NCI-H345 treated with DMSO at 0.1 percent for 48 hours (cell line): Measurements from ENCODE around the gene TMEM186.
"Not testable (repeated sequence)": the region's sequence is repeated elsewhere in the genome, so short reads cannot be mapped to it uniquely, and the experiment has no call there.

Source experiments
- DNase-seq: peaks from one replicate; lab custom pipeline; 2025; ENCODE audit not compliant: unreplicated experiment; lab: John Stamatoyannopoulos, UW

Gene TMEM186

DNA sequence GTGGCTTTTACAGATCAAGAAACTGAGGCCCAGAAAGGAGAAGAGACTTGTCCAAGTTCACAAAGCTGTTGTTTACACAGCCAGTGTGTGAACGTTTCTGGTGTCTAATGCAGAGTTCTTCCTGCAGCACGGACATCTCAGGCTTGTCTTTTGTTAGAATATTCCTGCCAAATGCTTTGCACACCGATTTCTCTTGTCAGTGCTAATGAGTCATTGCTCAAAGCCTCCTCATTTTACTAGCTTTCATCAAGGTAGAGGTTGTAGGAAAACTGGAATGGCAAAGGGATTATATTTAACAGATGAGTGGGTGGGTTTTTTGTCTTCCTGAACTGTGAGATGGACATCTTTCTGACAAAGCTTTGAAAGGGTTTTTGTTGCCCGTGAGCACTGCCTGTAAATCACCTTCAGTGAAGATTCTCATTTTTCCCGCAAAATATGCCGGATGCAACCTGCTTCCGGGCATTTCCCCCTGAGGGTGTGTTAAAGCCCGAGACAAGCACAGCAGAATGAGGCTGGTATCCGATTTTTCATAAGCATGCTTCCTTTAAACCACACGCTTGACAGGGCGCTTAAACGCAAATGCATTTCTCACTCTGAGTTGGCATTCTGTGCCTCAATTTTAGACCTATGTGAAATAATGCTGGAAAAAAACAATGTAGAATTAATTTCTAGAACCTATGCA is 14.9 kb upstream of the TMEM186 start:
- DNase-seq, result no peak

DNA sequence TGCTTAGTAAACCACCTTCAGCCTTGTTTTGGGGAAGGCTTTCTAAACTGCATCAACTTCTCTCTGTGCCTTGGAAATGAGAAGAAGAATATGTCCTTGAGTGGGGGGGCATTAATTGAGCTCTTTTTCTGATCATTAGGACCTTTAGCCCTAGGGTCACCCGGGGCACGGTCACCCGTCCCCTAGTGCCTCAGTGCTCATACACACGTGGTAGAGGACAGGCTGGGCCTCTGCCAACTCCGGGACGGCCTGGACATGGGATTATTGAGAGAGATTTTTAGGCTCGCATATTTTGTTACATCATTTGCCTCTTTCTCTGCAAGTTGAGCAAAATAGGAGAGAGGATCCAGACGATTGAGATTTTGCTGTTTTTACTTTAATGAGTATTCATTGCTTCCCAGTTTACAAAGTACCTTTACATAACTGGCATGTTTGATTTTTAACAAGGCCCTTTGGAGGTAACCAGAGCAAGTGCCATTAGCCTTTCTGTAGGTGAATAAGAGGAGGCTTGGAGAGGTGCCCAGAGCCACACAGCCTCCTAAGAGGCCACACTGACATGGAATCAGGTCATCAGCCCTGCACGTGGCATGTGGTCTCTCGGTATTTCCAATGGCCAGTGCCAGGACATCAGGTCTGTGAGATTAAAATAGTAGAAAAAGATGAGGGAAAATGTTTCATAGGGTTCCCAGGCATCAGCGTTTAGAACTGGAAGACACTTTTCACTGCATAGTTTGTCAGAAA is 11.3 kb upstream of the TMEM186 start:
- DNase-seq, result no peak

DNA sequence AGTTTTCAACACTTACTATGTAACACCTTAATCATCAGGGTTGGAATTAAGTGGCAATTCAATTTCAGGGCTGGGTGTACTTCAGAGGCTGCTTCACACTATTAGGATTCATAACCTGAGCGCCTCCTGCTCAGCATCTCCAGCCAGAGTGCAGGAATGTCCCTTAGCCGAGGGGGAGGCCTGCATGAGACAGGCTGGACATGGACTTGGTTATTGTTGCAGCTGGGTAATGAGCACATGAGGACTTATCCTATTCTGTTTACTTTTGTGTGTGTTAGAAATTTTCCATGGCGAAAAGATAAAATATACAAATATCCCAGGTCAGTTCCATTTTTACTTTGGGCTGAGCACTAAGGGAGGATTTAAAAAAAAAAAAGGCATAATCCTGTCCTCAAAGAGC is 10.6 kb upstream of the TMEM186 start:
- no peak for DNase-seq

DNA sequence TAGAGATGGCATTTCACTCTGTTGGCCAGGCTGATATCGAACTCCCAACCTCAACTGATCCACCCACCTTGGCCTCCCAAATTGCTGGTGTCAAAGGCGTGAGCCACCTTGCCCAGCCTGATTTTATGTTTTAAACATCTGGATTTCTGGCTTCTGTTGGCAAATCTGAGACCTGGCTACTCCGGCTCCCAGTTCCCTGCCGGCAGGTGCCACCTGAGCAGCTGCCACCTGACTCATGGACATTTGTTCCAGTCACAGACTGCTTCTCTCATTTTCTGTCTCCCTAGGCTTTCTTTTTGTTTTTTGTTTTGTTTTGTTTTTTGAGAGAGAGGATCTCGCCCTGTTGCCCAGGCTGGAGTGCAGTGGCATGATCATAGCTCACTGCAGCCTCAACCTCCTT is 9.8 kb upstream of the TMEM186 start:
- no peak for DNase-seq

DNA sequence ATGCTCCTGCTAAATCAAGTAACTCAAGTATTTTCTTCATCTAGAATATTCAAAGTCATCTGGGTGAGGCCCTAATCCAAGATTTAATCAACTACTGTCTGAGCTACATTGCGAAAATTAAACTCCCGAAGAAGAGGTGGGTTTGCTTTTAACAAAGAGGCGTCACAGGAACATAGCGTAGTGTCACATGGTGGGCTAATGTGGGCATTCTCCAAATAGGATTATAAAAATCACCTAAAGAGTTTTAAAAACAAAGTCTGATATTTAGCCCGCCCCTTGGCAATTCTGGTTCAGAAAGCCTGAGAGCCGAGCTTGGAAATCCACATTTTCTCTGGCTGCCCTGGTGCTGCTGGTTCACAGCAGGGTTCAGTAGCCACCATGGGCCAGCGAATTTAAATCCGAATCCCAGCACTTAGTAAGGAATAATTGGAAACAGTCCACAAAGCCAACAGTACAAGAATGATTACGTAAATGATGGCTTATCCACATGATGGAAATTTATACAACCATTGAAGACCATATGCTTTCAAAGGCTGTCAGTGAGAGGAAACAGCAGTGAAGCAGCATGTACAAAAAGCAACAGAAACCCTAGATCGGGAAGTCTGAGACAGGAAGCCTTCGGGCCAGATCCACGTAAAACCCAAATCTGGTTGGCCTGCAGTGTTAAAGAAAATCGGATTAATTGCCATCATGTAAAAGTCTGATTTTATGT is 9.0 kb upstream of the TMEM186 start:
- DNase-seq, result no peak

DNA sequence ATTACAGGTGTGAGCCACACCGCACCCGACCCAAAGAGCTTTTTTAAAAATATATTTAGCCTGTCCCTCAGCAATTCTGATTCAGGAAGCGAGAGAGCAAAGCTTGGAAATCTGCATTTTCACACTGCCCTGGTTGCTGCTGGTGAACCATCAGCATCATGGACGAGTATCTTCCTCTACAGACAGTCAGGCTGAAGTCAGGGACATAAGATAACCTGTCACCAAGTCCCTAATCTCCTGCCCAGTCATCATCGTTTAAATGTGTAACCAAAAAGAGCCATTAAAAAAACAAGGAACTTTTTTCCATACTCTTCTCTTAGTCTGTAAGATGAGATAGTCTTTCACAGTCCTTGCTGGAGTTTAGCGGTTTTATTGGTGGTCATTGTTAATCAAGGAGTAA is 6.9 kb upstream of the TMEM186 start:
- DNase-seq, result no peak

DNA sequence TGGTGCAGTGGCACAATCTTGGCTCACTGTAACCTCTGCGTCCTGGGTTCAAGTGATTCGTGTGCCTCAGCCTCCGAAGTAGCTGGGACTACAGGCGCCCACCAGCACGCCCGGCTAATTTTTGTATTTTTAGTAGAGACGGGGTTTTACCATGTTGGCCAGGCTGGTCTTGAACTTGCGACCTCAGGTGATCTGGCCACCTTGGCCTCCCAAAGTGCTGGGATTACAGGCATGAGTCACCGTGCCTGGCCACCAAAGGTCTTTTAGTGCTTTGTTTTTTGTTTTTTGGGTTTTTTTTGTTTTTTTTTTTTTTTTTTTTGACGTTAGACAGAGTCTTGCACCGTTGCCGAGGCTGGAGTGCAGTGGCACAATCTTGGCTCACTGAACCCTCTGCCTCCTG is 6.3 kb upstream of the TMEM186 start:
- not testable (repeated sequence) for DNase-seq

DNA sequence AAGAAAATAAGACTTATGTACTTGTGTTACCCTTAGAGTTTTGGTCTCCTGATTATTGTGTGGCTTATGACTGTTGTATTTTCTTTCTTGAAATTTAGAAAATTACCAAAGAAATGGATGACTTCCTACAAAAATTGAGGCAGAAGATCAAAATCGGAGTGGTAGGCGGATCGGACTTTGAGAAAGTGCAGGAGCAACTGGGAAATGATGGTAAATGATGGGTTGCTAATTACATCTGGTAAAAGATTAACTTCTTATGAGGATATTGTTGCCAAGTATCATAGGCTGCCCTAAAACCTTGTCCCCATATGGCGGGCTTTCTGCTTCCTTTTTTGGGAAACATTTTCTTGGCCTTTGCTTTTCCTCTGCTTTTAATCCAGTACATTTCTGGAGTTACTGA is 4.3 kb upstream of the TMEM186 start:
- DNase-seq, result no peak

DNA sequence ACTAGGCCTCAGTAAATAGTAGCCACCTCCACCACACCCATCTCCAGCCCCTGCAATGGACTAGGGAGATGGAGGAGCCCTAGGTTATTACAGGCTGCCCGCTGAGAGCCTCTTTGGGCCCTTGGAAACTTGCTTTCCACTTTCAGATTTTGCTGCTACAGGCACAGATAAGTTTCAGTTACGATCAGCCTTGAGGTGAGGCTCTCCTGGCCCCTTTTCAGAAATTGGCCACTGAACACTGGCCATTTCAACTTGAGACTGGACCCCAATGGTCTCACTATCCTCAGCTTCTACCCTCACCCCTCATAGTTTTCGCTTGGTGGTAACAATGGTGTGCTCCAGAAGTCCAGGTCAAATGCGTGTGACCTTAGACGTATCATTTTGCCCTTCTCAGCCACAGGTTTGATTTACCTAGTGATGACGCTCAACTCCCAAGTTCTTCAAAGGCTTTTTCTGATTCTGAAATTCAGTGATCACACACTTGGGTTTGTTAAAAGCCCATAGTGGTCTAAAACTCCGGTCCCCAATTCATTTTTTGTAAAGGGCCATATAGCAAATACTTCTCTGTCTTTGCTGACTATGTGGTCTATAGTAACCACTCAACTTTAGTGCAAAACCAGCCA is 1.2 kb upstream of the TMEM186 start:
- DNase-seq, result no peak

DNA sequence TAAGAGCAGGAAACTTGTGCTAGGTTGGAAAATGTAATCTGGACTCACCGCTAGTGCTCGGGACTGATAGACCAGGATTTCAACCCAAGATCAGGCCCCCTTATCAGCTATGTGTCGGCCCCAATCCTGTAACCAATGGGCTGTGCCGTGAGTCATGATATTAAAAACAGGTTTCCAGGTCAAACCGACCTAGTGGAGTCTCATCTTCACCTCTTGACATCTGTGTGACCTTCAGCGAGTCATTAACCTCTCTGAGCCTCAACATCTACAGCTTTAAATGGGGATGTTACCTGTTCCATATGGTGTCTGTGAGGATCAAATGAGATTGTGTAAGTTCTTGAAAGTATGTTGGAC is 712 bp upstream of the TMEM186 start:
- DNase-seq, result no peak

DNA sequence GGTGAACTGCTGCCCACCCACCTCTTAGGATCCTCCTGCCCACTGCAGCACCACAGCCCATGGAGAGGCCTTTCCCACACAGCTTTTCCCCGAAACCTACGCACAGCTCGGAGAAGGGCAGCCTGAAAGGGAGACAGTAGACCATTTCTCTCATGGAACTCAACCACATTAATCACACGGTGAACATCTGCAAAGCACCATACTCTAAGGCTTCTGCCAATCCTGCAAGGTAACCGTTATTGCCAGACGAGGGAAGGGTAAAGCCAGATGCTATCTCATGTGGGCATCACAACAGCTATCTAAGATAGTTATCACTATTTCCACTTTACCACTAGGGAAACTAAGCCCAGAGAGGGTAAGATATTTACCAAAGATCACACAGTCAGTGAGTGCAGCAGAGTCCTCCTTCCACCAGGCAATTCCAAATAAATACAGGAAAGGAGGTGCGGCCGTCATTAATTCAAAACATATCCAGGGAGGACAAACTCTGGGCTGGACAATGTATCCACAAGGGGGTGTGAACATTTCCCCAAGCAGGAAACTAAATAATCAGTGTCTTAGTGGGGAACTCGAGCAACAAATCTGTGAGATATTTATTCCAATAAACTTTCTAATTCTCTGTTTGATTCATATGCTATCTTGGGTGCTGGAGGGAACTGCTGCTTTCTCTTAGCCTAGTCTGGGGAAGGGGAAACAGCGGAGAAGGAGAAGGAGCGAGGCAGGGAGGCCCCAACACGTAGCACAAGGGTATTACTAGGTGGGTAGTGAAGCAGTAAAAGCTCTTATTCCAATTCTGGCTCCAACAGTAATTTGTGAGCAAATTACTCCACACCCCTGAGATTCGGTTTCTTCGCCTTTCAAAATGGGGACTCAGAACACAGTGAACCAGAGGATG is 723 bp downstream of the TMEM186 start:
- DNase-seq, result no peak

DNA sequence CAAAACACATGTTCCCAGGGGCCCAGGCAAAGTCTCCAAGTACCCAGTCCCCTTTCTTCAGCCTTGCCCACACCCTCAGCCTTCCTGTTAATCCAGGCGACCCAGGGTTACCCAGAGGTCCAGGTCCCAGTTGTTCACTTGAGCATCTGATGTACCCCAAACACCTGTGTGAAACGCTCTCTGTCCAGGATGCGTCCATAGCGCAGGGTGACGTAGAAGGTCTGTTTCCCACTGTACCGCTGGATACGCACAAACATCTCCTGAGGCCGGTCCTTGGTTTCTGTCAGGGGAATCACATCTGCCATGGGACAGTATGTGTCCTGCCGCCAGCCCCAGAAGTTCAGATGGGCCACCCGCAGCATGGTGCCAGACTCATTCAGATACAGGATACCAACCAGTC is 1.6 kb downstream of the TMEM186 start:
- no peak for DNase-seq

DNA sequence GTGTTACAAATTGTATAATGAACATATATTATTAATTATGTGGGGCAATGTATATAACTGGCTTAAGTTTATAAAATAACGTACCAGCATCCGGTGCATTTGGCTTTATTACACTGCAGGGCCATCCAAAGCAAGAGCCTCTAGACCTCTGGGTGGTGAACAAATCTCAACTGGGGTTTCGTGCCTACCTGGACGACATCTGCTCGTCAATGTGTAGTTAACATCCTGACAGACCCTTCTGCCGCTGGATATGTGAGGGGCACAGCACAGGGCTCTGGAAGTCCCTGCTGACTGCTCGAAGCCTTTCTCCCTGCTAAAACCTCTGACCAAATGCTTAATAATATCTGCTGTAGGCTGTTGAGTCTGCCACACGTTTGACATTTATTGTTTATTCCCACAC is 2.3 kb downstream of the TMEM186 start:
- no peak for DNase-seq

DNA sequence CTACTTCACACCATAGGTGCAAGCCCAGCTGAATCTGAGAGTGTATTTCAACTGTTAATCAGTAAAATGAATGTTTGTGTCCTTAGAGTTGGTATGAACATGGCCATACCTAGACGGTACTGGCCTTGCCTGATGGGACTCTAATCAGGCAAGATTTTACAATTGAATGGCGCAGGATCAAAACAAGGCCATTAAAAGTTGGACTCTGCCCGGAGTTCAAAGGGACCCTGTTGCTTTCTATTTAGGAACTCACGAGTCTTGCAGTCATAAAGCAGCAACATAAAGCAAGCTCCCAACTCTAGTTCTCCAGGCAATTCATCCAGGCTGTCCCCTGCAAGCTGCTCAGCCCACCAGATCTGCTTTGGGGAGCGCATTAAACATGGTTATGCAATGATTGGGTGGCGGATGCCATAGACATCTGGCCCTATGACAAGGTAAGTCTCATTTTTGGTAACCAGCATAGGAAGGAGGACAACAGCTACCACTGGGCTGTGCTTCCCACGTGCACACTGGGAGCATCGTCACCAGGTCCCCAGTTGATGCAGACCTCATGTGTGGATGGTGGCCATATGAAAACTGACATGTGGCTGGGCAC is 8.8 kb downstream of the TMEM186 start:
- DNase-seq, result no peak

DNA sequence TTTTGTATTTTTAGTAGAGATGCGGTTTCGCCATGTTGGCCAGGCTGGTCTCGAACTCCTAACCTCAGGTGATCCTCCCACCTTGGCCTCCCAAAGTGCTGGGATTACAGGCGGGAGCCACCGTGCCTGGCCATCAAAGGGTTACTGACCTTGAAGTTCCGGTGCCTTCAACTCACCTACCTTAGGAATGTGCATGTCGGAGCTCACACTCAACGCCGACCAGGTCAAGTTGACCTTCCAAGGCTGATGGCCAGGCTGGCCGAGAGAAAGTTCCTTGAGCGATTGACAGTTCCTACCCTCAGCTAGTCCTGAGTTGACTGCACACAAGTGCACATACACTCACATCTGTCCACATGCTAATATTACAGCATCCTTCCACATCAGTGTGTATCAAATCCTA is 11.1 kb downstream of the TMEM186 start:
- not testable (repeated sequence) for DNase-seq

DNA sequence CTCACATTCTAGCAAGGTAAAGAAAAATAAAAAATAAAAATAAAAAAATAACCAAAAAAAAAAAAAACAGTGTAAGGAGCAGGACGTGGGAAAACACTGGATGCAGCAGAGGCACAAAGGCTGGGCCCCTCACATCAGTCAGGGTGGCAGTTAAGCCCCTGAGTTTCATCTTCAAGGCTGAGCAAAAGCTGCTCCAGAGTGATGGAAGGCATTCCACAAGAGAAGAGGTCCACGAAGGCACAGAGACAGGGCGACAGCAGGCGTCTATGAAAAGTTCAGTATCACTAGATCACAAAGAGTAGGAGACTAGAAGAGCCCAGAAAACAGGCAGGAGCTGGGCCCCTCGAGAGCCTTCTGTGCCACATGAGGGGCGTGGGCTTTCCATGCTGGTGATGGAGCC is 12.0 kb downstream of the TMEM186 start:
- no peak for DNase-seq

DNA sequence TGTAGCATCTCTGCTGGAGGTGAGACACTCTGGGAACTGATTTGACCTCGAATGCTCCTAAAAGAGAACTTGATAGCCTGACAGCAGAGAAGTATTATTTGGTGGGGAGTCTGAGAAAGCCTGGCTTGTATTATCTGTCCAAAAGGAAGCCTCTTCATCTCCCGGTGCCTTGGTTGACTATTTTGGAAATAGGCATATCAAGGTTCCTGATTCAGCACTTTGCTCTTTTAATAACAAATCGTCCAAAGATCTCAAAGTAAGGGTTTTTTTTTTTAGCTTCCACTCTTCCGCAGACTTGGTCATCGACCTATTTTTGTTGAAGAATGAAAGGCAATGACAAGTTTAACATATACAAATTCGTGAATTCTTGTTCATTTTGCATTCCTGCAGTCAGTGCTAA is 14.8 kb downstream of the TMEM186 start:
- no peak for DNase-seq

DNA sequence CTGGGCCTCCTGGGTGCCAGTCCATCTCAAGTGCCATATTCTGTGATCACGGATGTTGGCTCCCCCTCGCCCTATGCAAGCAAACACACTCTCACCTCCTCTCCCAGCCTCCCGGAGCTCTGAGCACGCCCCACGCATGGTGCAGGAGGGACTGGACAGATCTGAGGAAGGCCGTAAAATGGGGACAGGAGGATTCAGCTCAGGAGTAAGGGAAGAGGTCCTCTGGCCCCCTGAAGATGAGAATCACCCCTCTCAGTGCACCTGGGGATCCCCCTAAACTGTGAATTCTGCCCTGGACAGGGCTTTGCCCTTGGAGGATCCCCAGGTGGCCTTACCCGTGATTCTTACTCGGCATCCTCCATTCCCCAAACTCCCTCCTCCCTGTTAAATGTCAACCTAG is 15.6 kb downstream of the TMEM186 start:
- no peak for DNase-seq

DNA sequence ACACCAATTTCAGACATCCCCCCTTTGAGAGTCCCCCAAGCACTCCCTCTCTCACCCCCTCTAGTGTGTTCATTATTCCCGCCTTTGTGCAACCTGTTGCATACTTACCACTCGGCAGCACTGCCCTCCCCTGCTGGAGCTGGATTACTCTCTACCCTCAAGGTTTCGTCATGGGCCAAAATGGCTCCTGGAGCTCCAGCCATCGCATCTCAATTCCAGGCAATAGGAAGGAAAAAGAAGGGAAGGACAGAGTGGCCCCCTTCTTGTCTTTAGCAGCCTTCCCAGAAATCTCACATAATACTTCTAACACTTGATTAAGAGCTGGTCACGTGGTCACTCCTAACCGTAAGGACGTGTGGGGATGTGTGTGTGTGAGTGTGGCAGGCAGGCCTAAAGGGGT is 20.2 kb downstream of the TMEM186 start:
- no peak for DNase-seq

DNA sequence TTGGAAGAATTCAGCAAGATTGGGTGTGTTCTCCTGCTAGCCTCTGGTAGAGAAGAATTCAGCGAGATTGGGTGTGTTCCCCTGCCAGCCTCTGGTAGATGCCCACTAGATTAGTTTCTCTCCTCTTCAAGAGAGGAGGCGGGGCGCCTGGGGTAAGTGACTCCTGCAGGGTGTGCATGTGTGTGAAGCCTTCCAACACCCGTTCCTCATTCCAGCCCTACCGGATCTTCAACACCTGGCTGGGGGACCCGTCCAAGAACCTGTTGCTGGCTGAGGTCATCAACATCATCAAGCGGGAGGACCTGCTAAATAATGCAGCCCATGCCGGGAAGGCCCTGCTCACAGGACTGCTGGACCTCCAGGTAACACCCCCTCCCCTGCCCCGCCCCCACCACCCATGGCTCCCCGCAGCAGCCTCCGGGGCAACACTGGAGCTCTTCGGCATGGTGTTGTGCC is 21.3 kb downstream of the TMEM186 start:
- DNase-seq, result no peak
